WERI-Rb-1 (cell line): Measurements from ENCODE around the gene GOLPH3L.
"Not testable (repeated sequence)": the region's sequence is repeated elsewhere in the genome, so short reads cannot be mapped to it uniquely, and the experiment has no call there.

ENCODE experiments used
- DNase-seq: peaks from one replicate; pipeline ENCODE4 v3.0.0-alpha.2; 2020
- H3K27ac ChIP-seq: fragments of 250-450 bp; sonication (Bioruptor Pico); 2 replicates; pipeline ENCODE4 v1.5.1; 2020; ENCODE audit warnings: mild to moderate bottlenecking, moderate library complexity
- H3K27me3 ChIP-seq: fragments of 250-450 bp; sonication (Bioruptor Pico); 2 replicates; pipeline ENCODE4 v1.5.1; 2021; ENCODE audit warnings: mild to moderate bottlenecking, low read depth, moderate library complexity; ENCODE audit not compliant: insufficient read depth, severe bottlenecking
- H3K36me3 ChIP-seq: fragments of 250-450 bp; sonication (Bioruptor Pico); 2 replicates; pipeline ENCODE4 v1.5.1; 2020; ENCODE audit warnings: mild to moderate bottlenecking, moderate library complexity
- H3K4me3 ChIP-seq: 2 replicates; pipeline ENCODE4 v1.5.1; 2011; ENCODE audit warnings: low read depth, mild to moderate bottlenecking, control low read depth, low read length
- H3K9me3 ChIP-seq: fragments of 250-450 bp; sonication (Bioruptor Pico); 2 replicates; pipeline ENCODE4 v1.5.1; 2021; ENCODE audit warnings: mild to moderate bottlenecking, moderate library complexity; ENCODE audit not compliant: severe bottlenecking
- TF ChIP-seq, protein P1 (sequence below): IDR thresholded peaks from 2 replicates; pipeline ENCODE4 v1.5.1; 2011; ENCODE audit warnings: low read depth, mild to moderate bottlenecking, control low read depth, inconsistent platforms, low read length

Gene GOLPH3L

DNA sequence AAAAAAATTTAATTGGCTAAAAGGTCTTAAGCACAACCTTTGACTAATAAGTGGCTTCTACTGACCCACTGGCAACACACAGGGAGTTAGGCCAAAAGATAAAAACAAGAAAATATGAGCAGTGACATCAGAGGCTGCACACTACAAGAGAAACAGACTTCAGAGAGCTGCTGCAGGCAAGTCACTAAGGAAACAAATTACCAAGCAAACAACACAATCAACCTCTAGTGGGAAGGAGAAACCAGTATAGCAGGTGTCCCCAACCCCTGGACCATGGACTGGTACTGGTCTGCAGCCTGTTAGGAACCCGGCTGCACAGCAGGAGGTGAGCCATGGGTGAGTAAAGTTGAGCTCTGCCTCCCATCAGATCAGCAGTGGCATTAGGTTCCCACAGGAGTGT, 46.8 kb downstream of the GOLPH3L start:
- peaks cover 50% of the 10 kb centered on the region for H3K36me3 ChIP-seq
- H3K27me3 ChIP-seq: no peaks in the 10 kb centered on the region
- DNase-seq: no peak

GRCh38 chr1:150649441-150650075, 47.4 kb downstream of the GOLPH3L start:
- no peak overlapping the region for H3K4me3 ChIP-seq
- no peaks in the 10 kb centered on the region for H3K27me3 ChIP-seq
- H3K27ac ChIP-seq: no peak overlapping the region
- H3K9me3 ChIP-seq: no peaks in the 10 kb centered on the region
- H3K36me3 ChIP-seq: peaks cover 50% of the 10 kb centered on the region
- TF ChIP-seq, protein P1, sequence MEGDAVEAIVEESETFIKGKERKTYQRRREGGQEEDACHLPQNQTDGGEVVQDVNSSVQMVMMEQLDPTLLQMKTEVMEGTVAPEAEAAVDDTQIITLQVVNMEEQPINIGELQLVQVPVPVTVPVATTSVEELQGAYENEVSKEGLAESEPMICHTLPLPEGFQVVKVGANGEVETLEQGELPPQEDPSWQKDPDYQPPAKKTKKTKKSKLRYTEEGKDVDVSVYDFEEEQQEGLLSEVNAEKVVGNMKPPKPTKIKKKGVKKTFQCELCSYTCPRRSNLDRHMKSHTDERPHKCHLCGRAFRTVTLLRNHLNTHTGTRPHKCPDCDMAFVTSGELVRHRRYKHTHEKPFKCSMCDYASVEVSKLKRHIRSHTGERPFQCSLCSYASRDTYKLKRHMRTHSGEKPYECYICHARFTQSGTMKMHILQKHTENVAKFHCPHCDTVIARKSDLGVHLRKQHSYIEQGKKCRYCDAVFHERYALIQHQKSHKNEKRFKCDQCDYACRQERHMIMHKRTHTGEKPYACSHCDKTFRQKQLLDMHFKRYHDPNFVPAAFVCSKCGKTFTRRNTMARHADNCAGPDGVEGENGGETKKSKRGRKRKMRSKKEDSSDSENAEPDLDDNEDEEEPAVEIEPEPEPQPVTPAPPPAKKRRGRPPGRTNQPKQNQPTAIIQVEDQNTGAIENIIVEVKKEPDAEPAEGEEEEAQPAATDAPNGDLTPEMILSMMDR: no peak
- no peak for DNase-seq

More for the DNA sequence above, 46.8 kb downstream of the GOLPH3L start:
- H3K27ac ChIP-seq: no peak overlapping the region
- H3K4me3 ChIP-seq: no peak overlapping the region
- TF ChIP-seq, protein P1: no peak
- no peaks in the 10 kb centered on the region for H3K9me3 ChIP-seq

- H3K9me3 ChIP-seq: no peaks in the 10 kb centered on the region
- no peak overlapping the region for H3K27ac ChIP-seq
- no peak overlapping the region for H3K4me3 ChIP-seq
- H3K36me3 ChIP-seq: peaks cover 15% of the 10 kb centered on the region
- TF ChIP-seq, protein P1: no peak
- no peak for DNase-seq
- H3K27me3 ChIP-seq: no peaks in the 10 kb centered on the region
Observed at GRCh38 chr1:150642296-150642695, 54.7 kb downstream of the GOLPH3L start.

DNA sequence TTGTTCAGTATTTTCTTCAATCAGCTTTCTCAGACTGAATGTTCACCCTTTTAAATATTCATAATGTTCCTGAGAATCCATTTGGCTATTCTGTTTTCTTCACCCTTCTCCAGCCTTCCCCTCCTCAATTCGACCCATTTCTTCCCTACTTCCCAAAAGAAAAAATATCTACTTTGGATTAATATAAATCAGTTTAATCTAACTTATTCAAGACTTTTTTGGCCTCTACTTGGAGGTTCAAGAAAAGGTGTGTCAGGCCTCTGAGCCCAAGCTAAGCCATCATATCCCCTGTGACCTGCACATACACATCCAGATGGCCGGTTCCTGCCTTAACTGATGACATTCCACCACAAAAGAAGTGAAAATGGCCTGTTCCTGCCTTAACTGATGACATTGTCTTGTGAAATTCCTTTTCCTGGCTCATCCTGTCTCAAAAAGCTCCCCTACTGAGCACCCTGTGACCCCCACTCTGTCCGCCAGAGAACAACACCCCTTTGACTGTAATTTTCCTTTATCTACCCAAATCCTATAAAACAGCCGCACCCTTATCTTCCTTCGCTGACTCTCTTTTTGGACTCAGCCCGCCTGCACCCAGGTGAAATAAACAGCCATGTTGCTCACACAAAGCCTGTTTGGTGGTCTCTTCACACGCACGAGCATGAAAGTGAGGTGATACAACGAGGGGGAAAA, 55.7 kb downstream of the GOLPH3L start:
- DNase-seq, H3K27me3 ChIP-seq, H3K27ac ChIP-seq: not testable (repeated sequence)

GRCh38 chr1:150638430-150638829, 58.5 kb downstream of the GOLPH3L start:
- H3K4me3 ChIP-seq, H3K27me3 ChIP-seq, H3K9me3 ChIP-seq, H3K36me3 ChIP-seq, DNase-seq, H3K27ac ChIP-seq: not testable (repeated sequence)

More for the DNA sequence above, 55.7 kb downstream of the GOLPH3L start:
- not testable (repeated sequence) for H3K36me3 ChIP-seq, H3K4me3 ChIP-seq, H3K9me3 ChIP-seq

DNA sequence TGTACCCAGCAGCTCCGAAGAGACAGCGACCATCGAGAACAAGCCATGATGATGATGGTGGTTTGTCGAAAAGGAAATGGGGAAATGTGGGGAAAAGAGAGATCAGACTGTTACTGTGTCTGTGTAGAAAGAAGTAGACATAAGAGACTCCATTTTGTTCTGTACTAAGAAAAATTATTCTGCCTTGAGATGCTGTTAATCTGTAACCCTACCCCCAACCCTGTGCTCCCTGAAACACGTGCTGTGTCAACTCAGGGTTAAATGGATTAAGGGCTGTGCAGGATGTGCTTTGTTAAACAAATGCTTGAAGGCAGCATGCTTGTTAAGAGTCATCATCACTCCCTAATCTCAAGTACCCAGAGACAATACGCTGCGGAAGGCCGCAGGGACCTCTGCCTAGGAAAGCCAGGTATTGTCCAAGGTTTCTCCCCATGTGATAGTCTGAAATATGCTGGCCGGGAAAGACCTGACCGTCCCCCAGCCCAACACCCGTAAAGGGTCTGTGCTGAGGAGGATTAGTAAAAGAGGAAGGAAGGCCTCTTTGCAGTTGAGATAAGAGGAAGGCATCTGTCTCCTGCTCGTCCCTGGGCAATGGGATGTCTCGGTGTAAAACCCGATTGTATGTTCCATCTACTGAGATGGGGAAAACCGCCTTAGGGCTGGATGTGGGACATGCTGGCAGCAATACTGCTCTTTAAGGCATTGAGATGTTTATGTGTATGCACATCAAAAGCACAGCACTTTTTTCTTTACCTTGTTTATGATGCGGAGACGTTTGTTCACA, 61.9 kb downstream of the GOLPH3L start:
- peak overlapping the region; percentile 83 for H3K27ac ChIP-seq
- H3K4me3 ChIP-seq, H3K9me3 ChIP-seq, H3K36me3 ChIP-seq, H3K27me3 ChIP-seq: not testable (repeated sequence)
- DNase-seq: peak; percentile 66
